Loucy (cell line): ENCODE results near the gene RNU1-1.
"Not testable (repeated sequence)": the region's sequence is repeated elsewhere in the genome, so short reads cannot be mapped to it uniquely, and the experiment has no call there.

Experiments
- H2AFZ ChIP-seq: fragments of 200-600 bp; sonication (generic); 2 replicates; pipeline ENCODE4 v1.6.0; 2016; ENCODE audit warnings: antibody characterized with exemption, mild to moderate bottlenecking, low read length, moderate library complexity
- H3F3A ChIP-seq: fragments of 200-600 bp; 2 replicates; pipeline ENCODE4 v1.6.0; 2016; ENCODE audit warnings: antibody characterized with exemption, low read depth, mild to moderate bottlenecking
- H3K27me3 ChIP-seq: fragments of 200-600 bp; sonication (generic); 2 replicates; pipeline ENCODE4 v1.6.1; 2014; ENCODE audit warnings: low read length, mild to moderate bottlenecking; ENCODE audit not compliant: insufficient read depth, poor library complexity, severe bottlenecking
- H3K36me3 ChIP-seq: fragments of 200-600 bp; sonication (generic); 2 replicates; pipeline ENCODE4 v1.6.1; 2016; ENCODE audit warnings: low read length; ENCODE audit not compliant: insufficient read depth
- H3K4me1 ChIP-seq: fragments of 200-600 bp; sonication (generic); 2 replicates; pipeline ENCODE4 v1.5.1; 2014; ENCODE audit warnings: low read length, mild to moderate bottlenecking; ENCODE audit not compliant: insufficient read depth, poor library complexity, severe bottlenecking
- H3K4me2 ChIP-seq: fragments of 200-600 bp; sonication (generic); 2 replicates; pipeline ENCODE4 v1.6.0; 2014; ENCODE audit warnings: antibody characterized with exemption, low read length, low read depth, mild to moderate bottlenecking; ENCODE audit not compliant: poor library complexity, severe bottlenecking
- H3K4me3 ChIP-seq: fragments of 200-600 bp; sonication (generic); 2 replicates; pipeline ENCODE4 v1.5.1; 2014; ENCODE audit warnings: low read length, mild to moderate bottlenecking, mixed read lengths; ENCODE audit not compliant: poor library complexity, severe bottlenecking
- H3K79me2 ChIP-seq: fragments of 200-600 bp; sonication (generic); 2 replicates; pipeline ENCODE4 v1.6.1; 2014; ENCODE audit warnings: low read length; ENCODE audit not compliant: insufficient read depth
- H3K9ac ChIP-seq: fragments of 200-600 bp; sonication (generic); 2 replicates; pipeline ENCODE4 v1.6.0; 2014; ENCODE audit warnings: mild to moderate bottlenecking, low read depth, low read length, moderate library complexity; ENCODE audit not compliant: poor library complexity, severe bottlenecking
- H3K9me2 ChIP-seq: fragments of 200-600 bp; sonication (generic); replicated peaks from 2 replicates; pipeline ENCODE4 v1.6.1; 2016; ENCODE audit warnings: low read depth, low read length, mixed read lengths
- H3K9me3 ChIP-seq: fragments of 200-600 bp; sonication (generic); 2 replicates; pipeline ENCODE4 v1.6.1; 2014; ENCODE audit warnings: mild to moderate bottlenecking, antibody characterized with exemption, low read length, low read depth; ENCODE audit not compliant: insufficient read depth
- H4K20me1 ChIP-seq: fragments of 200-600 bp; sonication (generic); 2 replicates; pipeline ENCODE4 v1.6.0; 2014; ENCODE audit warnings: antibody characterized with exemption, low read length, mild to moderate bottlenecking; ENCODE audit not compliant: insufficient read depth, poor library complexity, severe bottlenecking
- CTCF ChIP-seq: fragments of 200-600 bp; sonication (generic); conservative IDR thresholded peaks from 2 replicates; pipeline ENCODE4 v1.5.1; 2014; ENCODE audit warnings: mild to moderate bottlenecking, antibody characterized with exemption, low read length
- EZH2phosphoT487 ChIP-seq: fragments of 200-600 bp; IDR thresholded peaks from 2 replicates; pipeline ENCODE4 v1.6.1; 2018; ENCODE audit warnings: antibody characterized with exemption, mild to moderate bottlenecking, moderate library complexity, borderline replicate concordance

RNU1-1 gene

GRCh38 chr1:16498573-16499413 lies 15.3 kb downstream of the RNU1-1 start:
- Histone ChIP-seq H3K4me2 (peak overlapping the region; percentile 93), H2AFZ (peak overlapping the region; percentile 100), H3K79me2 (no peaks in the 10 kb centered on the region), H3K4me3 (peak overlapping the region; percentile 87), H3K36me3 (no peaks in the 10 kb centered on the region), H3F3A (no peaks in the 10 kb centered on the region), H3K27me3 (no peaks in the 10 kb centered on the region), H3K9ac (peak overlapping the region; percentile 87), H3K4me1 (peaks cover 9% of the 10 kb centered on the region), H3K9me2 (no peaks in the 10 kb centered on the region), H4K20me1 (no peaks in the 10 kb centered on the region), H3K9me3 (no peaks in the 10 kb centered on the region)
- TF ChIP-seq CTCF (no peak; the same call in 1 of the 2 replicates), EZH2phosphoT487 (no peak)

DNA sequence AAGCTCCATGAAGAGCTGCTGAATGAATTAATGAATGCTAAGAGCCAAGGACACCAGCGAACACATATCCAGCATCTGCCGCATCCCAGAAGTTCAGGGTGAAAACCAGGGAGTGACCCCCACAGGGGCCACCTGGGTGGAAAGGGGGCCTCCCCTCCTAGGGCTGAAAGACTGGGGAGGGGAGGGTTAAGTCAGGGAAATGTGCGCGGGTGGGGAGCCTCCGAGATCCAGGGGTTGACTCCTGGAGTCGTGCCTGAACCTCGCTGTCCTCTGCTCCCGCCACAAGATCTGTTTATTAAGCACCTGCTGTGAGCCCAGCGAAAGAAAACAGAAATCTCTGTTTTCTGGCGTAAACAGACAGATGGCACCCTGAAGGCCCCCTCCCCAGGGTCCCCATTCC lies 16.0 kb downstream of the RNU1-1 start:
- H3K36me3 ChIP-seq, H4K20me1 ChIP-seq, H3K79me2 ChIP-seq, H3K4me1 ChIP-seq, H3K9me3 ChIP-seq, H3K9me2 ChIP-seq, H3K27me3 ChIP-seq, H3F3A ChIP-seq, H2AFZ ChIP-seq: not testable (repeated sequence)
- H3K4me2 ChIP-seq = peak overlapping the region; percentile 93
- peak overlapping the region; percentile 59 for H3K9ac ChIP-seq
- H3K4me3 ChIP-seq = peak overlapping the region; percentile 87

DNA sequence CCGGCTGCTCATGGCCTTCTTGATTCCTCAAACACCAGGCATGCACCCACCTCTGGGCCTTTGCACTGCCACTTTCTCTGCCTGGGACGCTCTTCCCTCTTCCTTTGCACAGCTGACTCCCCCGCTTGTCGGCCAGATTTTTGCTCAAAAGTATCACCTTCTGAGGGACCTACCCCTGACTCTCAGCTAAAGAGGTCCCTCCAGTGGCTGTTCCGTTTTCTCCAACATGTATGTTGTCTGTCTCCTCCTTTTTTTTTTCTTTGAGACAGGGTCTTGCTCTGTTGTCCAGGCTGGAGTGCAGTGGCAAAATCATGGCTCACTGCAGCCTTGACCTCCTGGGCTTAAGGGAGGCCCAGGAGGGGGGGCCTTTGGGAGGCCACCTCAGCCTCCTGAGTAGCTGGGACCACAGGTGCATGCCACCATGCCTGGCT lies 16.6 kb downstream of the RNU1-1 start:
- H3K9me3 ChIP-seq, H3K27me3 ChIP-seq, H3K4me3 ChIP-seq, H3F3A ChIP-seq, H2AFZ ChIP-seq, H3K9me2 ChIP-seq, H3K4me2 ChIP-seq, H3K4me1 ChIP-seq, H3K9ac ChIP-seq, H4K20me1 ChIP-seq, H3K36me3 ChIP-seq, H3K79me2 ChIP-seq: not testable (repeated sequence)
- peak; percentile 25; the same call in 1 of the 2 replicates for TF ChIP-seq CTCF

DNA sequence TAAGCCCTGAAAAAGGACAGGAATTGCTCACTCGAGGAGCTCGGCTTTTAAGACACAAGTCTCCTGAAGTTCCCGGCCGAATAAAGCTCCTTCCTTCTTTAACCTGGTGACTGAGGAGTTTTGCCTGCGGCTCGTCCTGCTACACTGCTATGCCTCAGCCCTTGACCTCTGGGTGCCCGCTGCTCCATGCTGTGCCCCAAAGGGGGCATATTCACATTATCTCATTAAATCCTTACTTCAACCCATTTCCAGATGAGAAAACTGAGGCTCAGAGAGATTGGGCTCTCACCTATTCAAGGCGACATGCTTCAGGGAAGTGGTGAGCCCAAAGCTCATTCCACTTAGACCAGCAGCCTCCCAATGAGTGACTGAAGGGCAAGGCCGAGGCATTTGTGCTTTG lies 20.4 kb downstream of the RNU1-1 start:
- H3K4me2 ChIP-seq, H3K4me1 ChIP-seq, H3K9ac ChIP-seq, H3K4me3 ChIP-seq, H4K20me1 ChIP-seq, H3K9me2 ChIP-seq, H3K9me3 ChIP-seq, H2AFZ ChIP-seq, H3K79me2 ChIP-seq, H3F3A ChIP-seq, H3K36me3 ChIP-seq, H3K27me3 ChIP-seq: not testable (repeated sequence)

- not testable (repeated sequence) for H3K9ac ChIP-seq, H3F3A ChIP-seq, H3K9me2 ChIP-seq, H3K4me1 ChIP-seq, H3K36me3 ChIP-seq, H3K4me3 ChIP-seq, H3K9me3 ChIP-seq, H3K27me3 ChIP-seq, H4K20me1 ChIP-seq, H3K4me2 ChIP-seq, H2AFZ ChIP-seq, H3K79me2 ChIP-seq
These were observed 21.1 kb downstream of the RNU1-1 start for GRCh38 chr1:16492937-16493336.
